ENCODE data around the gene FAM120A. TPM values are rescaled to one million over a fixed set of nuclear protein-coding genes. Genes with fewer than 3 reads are reported as not detected.
"Not testable (repeated sequence)": the region's sequence is repeated elsewhere in the genome, so short reads cannot be mapped to it uniquely, and the experiment has no call there.

Gene FAM120A
- total RNA-seq, 1 donor from 2014 or later, result 147 TPM

- Mint-ChIP-seq H3K27ac (no peak overlapping the region), H3K4me1 (peaks cover 5% of the 10 kb centered on the region), H3K9me3 (no peaks in the 10 kb centered on the region), H3K27me3 (peaks cover 3% of the 10 kb centered on the region), H3K36me3 (ENCODE audit: low read depth) (no peaks in the 10 kb centered on the region), H3K4me3 (no peak overlapping the region)
- no peak for DNase-seq
- intact Hi-C loops (cut with micrococcal nuclease), result no loop called here
Measured at GRCh38 chr9:93434056-93434455, 17.4 kb upstream of the FAM120A start.

- Mint-ChIP-seq H3K27me3 (no peaks in the 10 kb centered on the region), H3K36me3 (ENCODE audit: low read depth) (no peaks in the 10 kb centered on the region), H3K9me3 (no peaks in the 10 kb centered on the region), H3K4me1 (peaks cover 5% of the 10 kb centered on the region), H3K4me3 (no peak overlapping the region), H3K27ac (no peak overlapping the region)
- intact Hi-C loops (cut with micrococcal nuclease), result no loop called here
- DNase-seq, result no peak
Measured at GRCh38 chr9:93435386-93435785, 16.1 kb upstream of the FAM120A start.

DNA sequence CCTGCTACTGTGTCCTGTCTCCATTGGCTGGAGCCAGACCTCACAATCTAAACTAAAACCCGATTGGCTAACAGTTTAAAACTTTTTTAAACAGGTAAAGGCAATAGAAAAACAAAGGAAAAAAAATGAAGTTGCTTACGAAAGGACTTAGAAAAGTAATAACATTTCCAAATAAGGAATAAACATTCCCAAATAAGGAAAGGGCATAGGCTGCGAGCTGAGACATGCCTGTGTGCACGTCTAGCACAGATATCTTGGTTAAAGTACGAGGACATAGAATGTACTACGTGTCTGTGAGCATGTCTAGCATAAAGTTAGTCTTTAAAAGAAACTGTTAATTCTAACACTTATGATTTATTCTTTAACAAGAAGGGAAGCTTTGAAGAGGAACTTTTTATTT is 15.3 kb upstream of the FAM120A start:
- no peaks in the 10 kb centered on the region for H3K27me3 Mint-ChIP-seq
- peaks cover 5% of the 10 kb centered on the region for H3K4me1 Mint-ChIP-seq
- H3K27ac Mint-ChIP-seq, result no peak overlapping the region
- intact Hi-C loops (cut with micrococcal nuclease), result no loop called here
- no peaks in the 10 kb centered on the region for H3K9me3 Mint-ChIP-seq
- no peak overlapping the region for H3K4me3 Mint-ChIP-seq
- no peaks in the 10 kb centered on the region for H3K36me3 Mint-ChIP-seq (ENCODE audit: low read depth)
- no peak for DNase-seq

GRCh38 chr9:93436655-93437407 is 14.7 kb upstream of the FAM120A start:
- H3K27me3 Mint-ChIP-seq, result no peaks in the 10 kb centered on the region
- no peak overlapping the region for H3K27ac Mint-ChIP-seq
- no peaks in the 10 kb centered on the region for H3K9me3 Mint-ChIP-seq
- no peak for DNase-seq
- peaks cover 1% of the 10 kb centered on the region for H3K4me1 Mint-ChIP-seq
- no peak overlapping the region for H3K4me3 Mint-ChIP-seq
- H3K36me3 Mint-ChIP-seq (ENCODE audit: low read depth), result no peaks in the 10 kb centered on the region
- intact Hi-C loops (cut with micrococcal nuclease), result no loop called here

DNA sequence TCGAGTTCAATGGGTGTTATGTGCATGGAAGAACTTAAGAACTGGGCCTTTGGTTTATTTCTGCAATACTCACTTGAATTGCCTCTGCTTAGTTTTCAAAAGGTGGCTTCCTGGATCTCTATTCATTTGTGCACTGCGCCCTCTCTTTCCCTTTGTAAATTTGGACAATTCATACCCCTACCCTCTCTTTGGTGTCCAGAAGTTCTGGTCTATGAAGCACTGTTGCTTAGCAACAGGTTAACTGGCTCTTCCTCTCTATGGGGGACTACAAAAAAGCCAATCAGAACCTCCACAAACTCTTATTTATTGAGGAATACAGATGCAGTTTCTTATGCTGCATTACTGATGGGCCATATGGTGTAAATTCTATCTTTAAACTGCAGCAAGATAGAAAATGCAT is 13.5 kb upstream of the FAM120A start:
- intact Hi-C loops (cut with micrococcal nuclease), result no loop called here
- H3K27me3 Mint-ChIP-seq, result no peaks in the 10 kb centered on the region
- H3K4me3 Mint-ChIP-seq, result no peak overlapping the region
- no peaks in the 10 kb centered on the region for H3K36me3 Mint-ChIP-seq (ENCODE audit: low read depth)
- H3K9me3 Mint-ChIP-seq, result no peaks in the 10 kb centered on the region
- DNase-seq, result no peak
- no peaks in the 10 kb centered on the region for H3K4me1 Mint-ChIP-seq
- no peak overlapping the region for H3K27ac Mint-ChIP-seq

- intact Hi-C loops (cut with micrococcal nuclease); H3K36me3 Mint-ChIP-seq (ENCODE audit: low read depth); H3K9me3 Mint-ChIP-seq; H3K27ac Mint-ChIP-seq; DNase-seq; H3K4me3 Mint-ChIP-seq; H3K27me3 Mint-ChIP-seq; H3K4me1 Mint-ChIP-seq: not testable (repeated sequence)
Measured at GRCh38 chr9:93439301-93439700, 12.2 kb upstream of the FAM120A start.

GRCh38 chr9:93440896-93441580 is 10.4 kb upstream of the FAM120A start:
- Mint-ChIP-seq H3K36me3 (ENCODE audit: low read depth) (peaks cover 5% of the 10 kb centered on the region), H3K9me3 (no peaks in the 10 kb centered on the region), H3K4me3 (no peak overlapping the region), H3K4me1 (peaks cover under 1% of the 10 kb centered on the region), H3K27ac (no peak overlapping the region), H3K27me3 (no peaks in the 10 kb centered on the region)
- no peak for DNase-seq
- intact Hi-C loops (cut with micrococcal nuclease), result no loop called here

DNA sequence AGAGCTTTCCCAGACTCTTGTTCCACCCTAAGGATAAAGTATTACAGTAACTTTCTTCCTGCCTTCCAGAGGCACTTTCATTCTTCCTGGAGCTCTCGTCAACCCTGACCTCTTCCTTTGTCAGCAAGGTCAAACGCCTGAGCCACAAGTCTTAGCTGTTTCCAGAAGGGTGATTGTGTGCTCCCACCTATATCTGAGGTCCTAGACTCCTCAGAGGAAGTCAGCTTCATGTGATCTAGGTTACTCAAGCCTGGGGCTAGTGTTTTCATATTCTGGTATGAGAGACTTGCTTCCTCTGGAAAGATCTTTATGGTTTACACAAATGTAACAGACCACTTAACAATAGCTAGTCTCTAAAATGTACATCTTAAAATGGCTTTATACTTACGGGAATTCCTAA is 5.4 kb upstream of the FAM120A start:
- Mint-ChIP-seq H3K27ac (no peak overlapping the region), H3K4me1 (peaks cover 16% of the 10 kb centered on the region), H3K27me3 (no peaks in the 10 kb centered on the region), H3K36me3 (ENCODE audit: low read depth) (peaks cover 43% of the 10 kb centered on the region), H3K9me3 (no peaks in the 10 kb centered on the region), H3K4me3 (no peak overlapping the region)
- intact Hi-C loops (cut with micrococcal nuclease), result no loop called here
- DNase-seq, result no peak

DNA sequence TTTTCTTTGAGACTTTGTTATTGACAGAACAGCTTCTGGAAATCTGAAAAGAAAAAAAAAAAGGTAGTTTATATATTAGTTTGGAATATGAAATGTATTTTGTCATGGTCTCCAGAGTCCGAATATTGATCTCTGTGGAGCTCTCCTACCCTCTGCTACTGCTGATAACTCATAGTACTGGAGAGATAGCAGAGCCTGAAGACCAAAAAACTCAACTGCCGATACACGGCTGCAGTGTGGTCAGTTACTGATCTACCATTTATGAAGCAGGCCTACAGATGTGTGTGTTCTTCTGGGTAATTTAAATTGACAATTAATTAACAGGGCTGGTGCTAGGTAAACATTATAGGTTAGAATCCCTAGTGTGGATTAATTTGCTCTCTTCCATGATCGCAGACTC is 3.8 kb upstream of the FAM120A start:
- Mint-ChIP-seq H3K27me3 (no peaks in the 10 kb centered on the region), H3K4me3 (no peak overlapping the region), H3K36me3 (ENCODE audit: low read depth) (peaks cover 47% of the 10 kb centered on the region), H3K27ac (no peak overlapping the region), H3K4me1 (peaks cover 16% of the 10 kb centered on the region), H3K9me3 (no peaks in the 10 kb centered on the region)
- DNase-seq, result no peak
- intact Hi-C loops (cut with micrococcal nuclease), result no loop called here

GRCh38 chr9:93451849-93452709 is 594 bp downstream of the FAM120A start:
- peak; percentile 86 for DNase-seq
- Mint-ChIP-seq H3K36me3 (ENCODE audit: low read depth) (peaks cover 57% of the 10 kb centered on the region), H3K27me3 (no peaks in the 10 kb centered on the region), H3K4me3 (peak overlapping the region; percentile 92), H3K4me1 (peaks cover 37% of the 10 kb centered on the region), H3K9me3 (no peaks in the 10 kb centered on the region), H3K27ac (peak overlapping the region; percentile 97)
- intact Hi-C loops (cut with micrococcal nuclease), result loop anchor here (1.0 to 5.0 kb wide), 4 partner anchors 49 to 715 kb away; no protein-coding TSS in a partner anchor

- Mint-ChIP-seq H3K4me1 (peaks cover 38% of the 10 kb centered on the region), H3K9me3 (no peaks in the 10 kb centered on the region), H3K4me3 (peak overlapping the region; percentile 92), H3K27me3 (no peaks in the 10 kb centered on the region), H3K36me3 (ENCODE audit: low read depth) (peaks cover 54% of the 10 kb centered on the region), H3K27ac (peak overlapping the region; percentile 94)
- intact Hi-C loops (cut with micrococcal nuclease), result loop anchor here (1.0 to 5.0 kb wide), 6 partner anchors 11 to 715 kb away; partner anchors contain the start of gene NINJ1
- peak; percentile 78 for DNase-seq
Measured at GRCh38 chr9:93452710-93453046, 1.2 kb downstream of the FAM120A start.

GRCh38 chr9:93453047-93453914 is 1.8 kb downstream of the FAM120A start, which contains the start of gene FAM120AOS:
Gene FAM120AOS, minus strand, starts transcription at chr9:93453581. Its CDS starts 872 bp downstream, at chr9:93452709.
- H3K36me3 Mint-ChIP-seq (ENCODE audit: low read depth), result peaks cover 53% of the 10 kb centered on the region
- peaks cover 41% of the 10 kb centered on the region for H3K4me1 Mint-ChIP-seq
- peak within 1 kb of the TSS; percentile 92 for H3K4me3 Mint-ChIP-seq
- H3K27me3 Mint-ChIP-seq, result no peaks in the 10 kb centered on the region
- intact Hi-C loops (cut with micrococcal nuclease), result loop anchor here (1.0 to 5.0 kb wide), 6 partner anchors 10 to 714 kb away; partner anchors contain the start of gene NINJ1
- peak; percentile 95 for DNase-seq
- H3K27ac Mint-ChIP-seq, result peak within 1 kb of the TSS; percentile 94
- no peaks in the 10 kb centered on the region for H3K9me3 Mint-ChIP-seq

DNA sequence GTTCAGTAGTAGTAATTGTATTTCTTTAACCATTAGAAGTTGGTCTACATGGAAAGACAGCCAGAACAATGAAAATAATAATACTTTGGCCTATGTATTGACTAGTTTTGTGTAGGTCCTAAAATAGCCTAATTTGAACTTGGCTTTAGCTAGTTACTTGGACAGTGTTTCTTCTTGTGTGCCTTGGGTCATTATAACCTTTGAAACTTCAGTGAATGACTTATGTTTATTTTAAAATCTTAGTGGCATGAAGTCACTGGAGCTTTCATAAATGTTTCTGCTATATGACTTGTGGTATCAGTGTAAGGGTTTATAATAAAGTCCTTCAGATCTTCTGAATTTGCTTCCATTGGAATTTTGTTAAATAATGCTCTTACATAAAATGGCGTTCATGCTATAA is 4.5 kb downstream of the FAM120A start:
- Mint-ChIP-seq H3K4me1 (peaks cover 58% of the 10 kb centered on the region), H3K27me3 (no peaks in the 10 kb centered on the region), H3K27ac (no peak overlapping the region), H3K36me3 (ENCODE audit: low read depth) (peaks cover 50% of the 10 kb centered on the region), H3K9me3 (no peaks in the 10 kb centered on the region), H3K4me3 (peak overlapping the region; percentile 6)
- DNase-seq, result no peak
- intact Hi-C loops (cut with micrococcal nuclease), result no loop called here
